Skeletal muscle tissue (tissue), 4 donors: ENCODE results near the gene PIGR. TPM values are rescaled to one million over a fixed set of nuclear protein-coding genes. Genes with fewer than 3 reads are reported as not detected.

Experiments
- H3K27ac ChIP-seq: one replicate; pipeline ENCODE4 v1.7.0; 2013; ENCODE audit warnings: mild to moderate bottlenecking, low read depth, low read length, inconsistent platforms
- H3K27me3 ChIP-seq, 3 donors: one replicate each; pipeline ENCODE4 v1.7.0; 2013; ENCODE audit warnings: low read length in 3 of 3; ENCODE audit not compliant: control insufficient read depth in 3 of 3, insufficient read depth in 3 of 3
- H3K36me3 ChIP-seq, 3 donors: one replicate each; pipeline ENCODE4 v1.7.0; 2013; ENCODE audit warnings: low read length in 3 of 3; ENCODE audit not compliant: control insufficient read depth in 3 of 3, insufficient read depth in 3 of 3
- H3K4me1 ChIP-seq, 3 donors: one replicate each; pipeline ENCODE4 v1.7.0; 2013; ENCODE audit warnings: low read length in 3 of 3, mild to moderate bottlenecking in 3 of 3; ENCODE audit not compliant: control insufficient read depth in 3 of 3, insufficient read depth in 3 of 3
- H3K4me3 ChIP-seq, 3 donors: one replicate each; pipeline ENCODE4 v1.7.0; 2013; ENCODE audit warnings: low read length in 3 of 3
- H3K9ac ChIP-seq, 3 donors: one replicate each; pipeline ENCODE4 v1.7.0; 2013; ENCODE audit warnings: low read length in 3 of 3, mild to moderate bottlenecking in 3 of 3, moderate library complexity in 2 of 3, low read depth in 1 of 3
- H3K9me3 ChIP-seq, 3 donors: one replicate each; pipeline ENCODE4 v1.7.0; 2013; ENCODE audit warnings: low read length in 3 of 3; ENCODE audit not compliant: control insufficient read depth in 3 of 3
- total RNA-seq: library from RNA; depleted of rRNA; stranded (reverse); fragments of >200 nt; gene quantifications from one replicate; pipeline ENCODE4 v1.2.3, GENCODE V29; 2014
- donor health status: Osteomylitis.

Gene PIGR
- total RNA-seq, 1 donor from 2014 or later: under 0.01 TPM

- no peak overlapping the region for H3K27ac ChIP-seq
- H3K36me3 ChIP-seq: no peaks in the 10 kb centered on the region
- no peak overlapping the region for H3K9ac ChIP-seq
- H3K4me1 ChIP-seq: no peaks in the 10 kb centered on the region
- H3K9me3 ChIP-seq: no peaks in the 10 kb centered on the region
- peaks cover 0 to 4% (median 0%) of the 10 kb centered on the region in 3 donors for H3K27me3 ChIP-seq
- no peak overlapping the region for H3K4me3 ChIP-seq
Observed at GRCh38 chr1:206962272-206962671, 16.0 kb upstream of the PIGR start.

GRCh38 chr1:206961668-206962067 is 15.4 kb upstream of the PIGR start:
- Histone ChIP-seq H3K4me1 (no peaks in the 10 kb centered on the region), H3K9ac (no peak overlapping the region), H3K9me3 (no peaks in the 10 kb centered on the region), H3K27me3 (peaks cover 0 to 5% (median 0%) of the 10 kb centered on the region in 3 donors), H3K27ac (no peak overlapping the region), H3K36me3 (no peaks in the 10 kb centered on the region), H3K4me3 (no peak overlapping the region)

- no peaks in the 10 kb centered on the region for H3K4me1 ChIP-seq
- no peak overlapping the region for H3K9ac ChIP-seq
- H3K27ac ChIP-seq: no peak overlapping the region
- H3K36me3 ChIP-seq: no peaks in the 10 kb centered on the region
- no peak overlapping the region for H3K4me3 ChIP-seq
- H3K9me3 ChIP-seq: no peaks in the 10 kb centered on the region
- peaks cover 0 to 7% (median 0%) of the 10 kb centered on the region in 3 donors for H3K27me3 ChIP-seq
Observed at GRCh38 chr1:206960676-206961386, 14.6 kb upstream of the PIGR start.

- H3K4me1 ChIP-seq: no peaks in the 10 kb centered on the region
- H3K27ac ChIP-seq: no peak overlapping the region
- no peak overlapping the region for H3K9ac ChIP-seq
- H3K4me3 ChIP-seq: no peak overlapping the region
- no peaks in the 10 kb centered on the region for H3K9me3 ChIP-seq
- H3K27me3 ChIP-seq: peaks cover 0 to 7% (median 0%) of the 10 kb centered on the region in 3 donors
- no peaks in the 10 kb centered on the region for H3K36me3 ChIP-seq
Observed at GRCh38 chr1:206958144-206958543, 11.9 kb upstream of the PIGR start.

- H3K4me1 ChIP-seq: no peaks in the 10 kb centered on the region
- H3K9ac ChIP-seq: no peak overlapping the region
- peaks cover 0 to 7% (median 0%) of the 10 kb centered on the region in 3 donors for H3K27me3 ChIP-seq
- H3K27ac ChIP-seq: no peak overlapping the region
- no peak overlapping the region for H3K4me3 ChIP-seq
- no peaks in the 10 kb centered on the region for H3K36me3 ChIP-seq
- H3K9me3 ChIP-seq: no peaks in the 10 kb centered on the region
Observed at GRCh38 chr1:206957639-206958038, 11.4 kb upstream of the PIGR start.

GRCh38 chr1:206955476-206956451 is 9.5 kb upstream of the PIGR start:
- Histone ChIP-seq H3K36me3 (no peaks in the 10 kb centered on the region), H3K9me3 (no peaks in the 10 kb centered on the region), H3K27me3 (peaks cover 0 to 7% (median 0%) of the 10 kb centered on the region in 3 donors), H3K4me3 (no peak overlapping the region), H3K4me1 (no peaks in the 10 kb centered on the region), H3K9ac (no peak overlapping the region), H3K27ac (no peak overlapping the region)

GRCh38 chr1:206954459-206955342 is 8.4 kb upstream of the PIGR start:
- Histone ChIP-seq H3K4me1 (no peaks in the 10 kb centered on the region), H3K27ac (no peak overlapping the region), H3K27me3 (peaks cover 0 to 6% (median 0%) of the 10 kb centered on the region in 3 donors), H3K9me3 (no peaks in the 10 kb centered on the region), H3K4me3 (no peak overlapping the region), H3K36me3 (no peaks in the 10 kb centered on the region), H3K9ac (no peak overlapping the region)

- Histone ChIP-seq H3K36me3 (no peaks in the 10 kb centered on the region), H3K27ac (no peak overlapping the region), H3K9me3 (no peaks in the 10 kb centered on the region), H3K9ac (no peak overlapping the region), H3K4me3 (no peak overlapping the region), H3K27me3 (peaks cover 0 to 7% (median 0%) of the 10 kb centered on the region in 3 donors), H3K4me1 (no peaks in the 10 kb centered on the region)
Observed at GRCh38 chr1:206953626-206954025, 7.4 kb upstream of the PIGR start.

- Histone ChIP-seq H3K9me3 (no peaks in the 10 kb centered on the region), H3K4me1 (no peaks in the 10 kb centered on the region)
Observed at GRCh38 chr1:206953126-206953525, 6.9 kb upstream of the PIGR start.

More at GRCh38 chr1:206953126-206953525, 6.9 kb upstream of the PIGR start:
- Histone ChIP-seq H3K9ac (no peak overlapping the region), H3K27me3 (peaks cover 0 to 7% (median 0%) of the 10 kb centered on the region in 3 donors), H3K36me3 (no peaks in the 10 kb centered on the region), H3K27ac (no peak overlapping the region), H3K4me3 (no peak overlapping the region)
